GM19328 (cell line): ENCODE data around the gene MUC5AC.

Experiments
- ATAC-seq: cut with Tn5 transposase; IDR thresholded peaks from one replicate; pipeline ENCODE4 v1.9.1; 2021; ENCODE audit warnings: mild to moderate bottlenecking, moderate library complexity; ENCODE audit not compliant: unreplicated experiment

The MUC5AC gene

DNA sequence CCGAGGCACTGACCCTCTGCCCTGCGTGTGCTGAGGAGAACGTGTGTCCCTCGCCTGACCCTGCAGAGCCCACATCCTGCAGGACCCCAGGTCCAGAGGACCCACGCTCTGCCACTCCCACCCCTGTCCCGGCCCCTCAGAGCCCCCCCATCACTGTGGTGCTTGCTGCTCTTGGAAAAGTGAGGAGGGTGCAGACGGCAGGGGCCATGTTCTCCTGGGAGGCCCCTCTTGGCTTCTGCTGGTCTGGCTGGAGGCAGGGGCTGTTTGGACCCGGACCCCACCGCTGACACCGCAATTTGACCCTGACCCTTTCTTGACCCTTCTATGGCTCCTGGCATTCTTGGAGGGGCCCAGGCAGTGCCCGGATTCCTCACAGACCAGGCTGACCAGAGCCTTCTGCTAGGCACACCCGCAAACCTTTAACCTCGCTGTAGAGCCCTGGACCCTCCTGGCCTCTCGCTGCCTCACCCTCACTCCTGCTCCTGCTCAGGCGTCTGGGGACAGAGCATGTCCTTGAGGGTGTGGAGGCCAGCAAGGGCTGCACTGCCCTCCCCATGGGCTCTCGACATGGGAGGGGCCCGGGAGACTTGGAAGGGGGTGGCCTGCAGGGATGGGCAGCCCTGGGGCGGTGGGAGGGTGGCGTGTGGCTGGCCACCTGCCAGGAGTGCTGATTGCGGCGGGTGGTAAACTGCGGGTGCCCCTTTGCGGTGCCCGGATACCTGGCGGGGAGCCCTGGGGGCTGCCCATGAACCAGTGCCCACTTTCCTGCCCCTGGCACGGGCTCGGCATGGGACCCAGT lies 37.0 kb upstream of the MUC5AC start:
- no peak for ATAC-seq

DNA sequence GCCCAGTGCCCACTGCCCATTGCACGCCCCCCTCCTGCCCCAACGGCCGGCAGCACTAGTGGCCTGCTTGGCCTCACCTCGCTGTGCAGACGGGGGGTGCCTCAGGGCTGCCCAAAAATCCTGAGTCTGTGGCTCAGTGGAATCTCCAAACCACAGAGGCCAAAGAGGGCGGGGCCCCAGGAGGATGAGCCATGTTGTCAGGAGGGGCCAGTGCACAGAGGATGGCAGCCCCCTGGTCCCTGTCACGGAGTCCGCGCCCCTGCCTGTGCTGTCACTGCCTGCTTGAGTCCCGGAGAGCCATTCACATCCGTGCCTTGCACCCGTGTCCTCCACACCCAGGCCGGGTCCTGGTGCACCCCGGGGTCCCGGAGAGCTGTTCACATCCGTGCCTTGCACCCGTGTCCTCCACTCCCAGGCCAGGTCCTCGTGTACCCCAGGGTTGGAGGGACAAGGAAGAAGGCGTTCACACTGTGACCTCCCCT lies 36.4 kb upstream of the MUC5AC start:
- no peak for ATAC-seq

DNA sequence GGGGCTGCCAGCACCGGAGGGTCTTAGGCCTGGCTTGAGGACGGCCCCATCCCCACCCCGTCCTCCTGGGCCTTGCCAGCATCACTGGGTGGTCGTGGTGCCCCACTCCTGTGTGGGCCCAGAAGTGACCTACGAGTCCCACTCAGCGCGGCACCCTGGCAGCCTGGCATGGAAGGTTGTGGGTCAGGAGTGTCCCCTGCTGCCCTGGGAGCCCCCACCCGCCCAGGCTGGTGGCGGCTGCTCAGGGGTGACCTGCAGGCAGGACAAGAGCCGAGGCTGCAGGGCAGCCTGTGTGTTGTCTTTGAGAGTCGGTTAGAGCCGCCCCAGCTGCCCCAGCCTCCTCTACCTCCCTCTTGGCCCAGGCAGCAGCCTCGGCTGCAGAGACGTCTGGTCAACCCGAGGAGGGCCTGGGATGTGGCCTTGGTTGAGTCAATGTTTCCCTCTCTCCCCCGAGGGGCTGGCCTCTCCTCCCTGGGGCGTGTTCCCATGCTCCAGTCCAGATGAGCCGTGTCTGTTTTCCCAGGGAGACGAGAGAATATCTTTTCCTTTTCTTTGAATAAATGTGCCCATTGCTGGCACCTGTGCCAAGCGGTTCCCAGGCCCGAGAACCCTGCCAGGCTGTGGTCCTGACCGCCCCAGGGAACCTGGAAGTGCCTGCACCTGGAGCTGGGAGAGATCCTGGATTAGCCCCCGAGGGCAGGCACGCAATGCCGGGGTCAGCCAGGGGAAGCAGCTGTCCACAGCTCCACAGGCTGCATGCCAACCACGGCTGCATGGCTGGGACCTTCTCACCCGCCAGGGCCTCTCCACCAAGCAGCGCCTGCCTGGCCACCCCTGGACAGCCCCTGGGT lies 35.7 kb upstream of the MUC5AC start:
- ATAC-seq: no peak

DNA sequence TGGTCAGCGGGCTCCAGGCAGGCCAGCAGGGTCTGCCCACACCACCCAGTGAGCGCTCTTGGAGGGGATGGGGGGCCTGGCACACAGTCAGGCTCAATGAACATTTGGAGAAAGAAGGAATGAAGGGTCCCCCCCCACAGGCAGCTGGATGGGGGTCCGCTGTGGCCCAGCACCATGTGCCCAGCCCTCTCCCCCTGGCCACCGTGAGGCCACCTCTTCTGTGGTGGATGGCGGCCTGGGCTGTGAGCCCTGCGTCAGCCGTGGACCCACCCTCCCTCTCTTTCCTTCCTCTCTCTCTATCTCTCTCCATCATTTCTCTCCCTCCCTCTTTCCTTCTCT lies 35.1 kb upstream of the MUC5AC start:
- ATAC-seq: no peak

DNA sequence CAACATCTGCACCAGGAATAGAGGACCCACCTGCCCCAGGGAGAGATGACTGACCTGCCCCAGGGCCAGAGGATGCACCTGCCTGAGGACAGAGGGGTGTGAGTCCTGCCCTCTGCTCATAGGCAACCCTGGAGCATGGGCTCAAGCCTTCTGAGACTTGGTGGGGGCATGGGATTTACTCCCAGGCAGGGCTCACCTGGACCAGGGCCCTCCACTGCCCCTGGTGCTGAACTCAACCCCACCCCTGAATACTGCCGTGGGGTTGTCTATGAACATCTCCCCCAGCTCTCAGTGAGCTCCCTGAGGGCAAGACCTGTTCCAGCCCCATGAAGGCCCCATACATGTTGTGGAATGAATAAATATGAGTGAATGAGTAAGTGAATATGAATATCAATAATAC lies 33.8 kb upstream of the MUC5AC start:
- ATAC-seq: no peak

DNA sequence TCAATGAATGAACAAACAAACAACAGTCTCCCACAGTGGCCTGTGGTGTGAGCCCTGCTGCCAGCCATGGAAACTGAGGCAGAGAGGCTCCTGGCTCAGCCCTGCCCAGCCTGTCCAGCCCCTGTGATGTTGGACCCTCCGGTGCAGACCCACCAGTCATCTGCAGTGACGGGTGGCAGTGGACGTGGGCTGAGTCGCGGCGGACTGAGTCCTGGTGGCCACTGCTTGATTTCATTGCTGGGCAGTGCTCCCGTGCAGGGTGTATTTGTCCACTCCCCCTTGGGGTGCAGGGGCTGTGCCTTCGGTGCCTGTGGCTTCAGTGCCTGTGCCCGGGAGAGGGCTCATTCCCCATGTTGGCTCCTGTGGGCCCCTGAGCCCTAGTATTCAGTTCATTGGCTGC lies 31.9 kb upstream of the MUC5AC start:
- ATAC-seq: no peak

DNA sequence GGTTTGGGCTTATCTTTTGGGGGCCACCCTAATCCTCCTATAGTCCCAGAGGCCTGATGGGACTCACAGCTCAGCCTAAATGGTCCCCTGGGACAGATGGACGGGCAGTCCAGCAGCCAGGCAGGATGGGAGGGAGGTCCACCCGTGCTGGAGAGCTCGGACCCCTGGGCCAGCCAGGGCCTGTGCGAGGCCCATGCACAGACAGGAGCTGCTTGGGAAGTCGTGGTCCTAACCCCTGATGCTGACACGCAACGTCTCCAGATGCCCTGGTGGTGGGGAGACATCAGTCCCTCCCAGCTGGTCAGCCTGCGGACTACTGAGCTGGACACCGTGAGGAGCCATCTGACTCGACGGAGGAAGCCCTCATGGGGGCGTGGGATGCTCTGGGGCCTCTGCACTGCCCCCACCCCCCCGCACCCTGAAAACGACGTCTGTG lies 31.2 kb upstream of the MUC5AC start:
- no peak for ATAC-seq

DNA sequence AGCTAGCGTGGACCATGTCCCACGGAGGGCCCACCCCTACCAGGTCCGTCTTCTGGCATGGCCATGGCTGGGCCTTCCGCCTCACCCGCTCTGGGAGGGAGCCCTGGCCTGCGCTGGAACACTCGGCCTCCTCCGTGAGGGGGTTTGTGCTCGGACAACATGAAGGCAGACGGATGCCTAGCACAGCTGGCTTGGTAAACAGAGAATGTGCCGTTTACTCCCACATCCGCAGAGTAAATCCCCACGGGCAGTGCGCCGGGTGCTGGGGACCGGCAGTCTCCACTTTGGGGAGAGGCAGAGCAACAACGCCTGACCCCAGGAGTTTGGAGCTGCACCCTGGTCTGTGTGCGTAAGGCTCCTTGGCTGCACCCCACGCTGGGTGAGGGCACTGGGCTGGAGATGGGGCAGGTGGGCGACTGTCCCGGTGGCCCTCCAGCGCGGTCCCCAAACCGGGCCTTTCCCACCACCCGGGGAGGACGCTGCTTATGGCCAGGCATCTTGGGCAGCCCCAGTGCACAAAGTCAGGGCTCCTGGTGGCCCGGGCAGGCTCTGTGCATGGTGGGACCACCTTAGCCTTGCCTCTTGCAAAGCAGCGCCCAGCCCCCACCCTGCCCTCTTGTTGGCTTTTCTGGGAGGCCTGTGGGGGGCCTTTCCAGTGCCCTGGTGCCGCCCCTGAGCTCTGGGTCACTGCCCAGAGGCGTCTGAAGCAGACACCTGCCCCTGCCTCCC lies 30.7 kb upstream of the MUC5AC start:
- no peak for ATAC-seq

DNA sequence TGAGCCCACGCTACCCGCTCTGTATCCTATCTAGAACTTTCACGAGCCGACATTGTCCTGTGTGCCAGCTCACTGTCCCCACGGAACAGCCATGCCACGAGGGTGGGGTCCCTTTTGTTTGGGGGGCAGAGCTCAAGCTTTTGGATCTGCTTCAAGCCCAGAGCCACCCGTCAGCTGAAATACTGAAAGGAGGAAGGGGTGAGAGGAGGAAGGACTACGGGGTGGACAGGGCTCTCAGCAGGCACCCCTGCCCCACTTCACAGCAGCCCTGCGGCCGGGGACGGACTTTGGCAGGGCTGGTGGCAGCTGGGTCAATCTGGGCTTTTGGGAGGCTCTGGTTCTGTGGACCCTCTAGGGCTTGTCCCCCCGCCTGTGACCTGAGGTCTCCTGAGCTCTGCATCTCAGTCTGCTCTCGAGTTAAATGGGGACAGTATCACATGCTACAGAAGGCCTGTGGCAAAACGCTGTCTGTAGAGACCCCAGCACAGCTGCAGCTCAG lies 30.0 kb upstream of the MUC5AC start:
- ATAC-seq: no peak

DNA sequence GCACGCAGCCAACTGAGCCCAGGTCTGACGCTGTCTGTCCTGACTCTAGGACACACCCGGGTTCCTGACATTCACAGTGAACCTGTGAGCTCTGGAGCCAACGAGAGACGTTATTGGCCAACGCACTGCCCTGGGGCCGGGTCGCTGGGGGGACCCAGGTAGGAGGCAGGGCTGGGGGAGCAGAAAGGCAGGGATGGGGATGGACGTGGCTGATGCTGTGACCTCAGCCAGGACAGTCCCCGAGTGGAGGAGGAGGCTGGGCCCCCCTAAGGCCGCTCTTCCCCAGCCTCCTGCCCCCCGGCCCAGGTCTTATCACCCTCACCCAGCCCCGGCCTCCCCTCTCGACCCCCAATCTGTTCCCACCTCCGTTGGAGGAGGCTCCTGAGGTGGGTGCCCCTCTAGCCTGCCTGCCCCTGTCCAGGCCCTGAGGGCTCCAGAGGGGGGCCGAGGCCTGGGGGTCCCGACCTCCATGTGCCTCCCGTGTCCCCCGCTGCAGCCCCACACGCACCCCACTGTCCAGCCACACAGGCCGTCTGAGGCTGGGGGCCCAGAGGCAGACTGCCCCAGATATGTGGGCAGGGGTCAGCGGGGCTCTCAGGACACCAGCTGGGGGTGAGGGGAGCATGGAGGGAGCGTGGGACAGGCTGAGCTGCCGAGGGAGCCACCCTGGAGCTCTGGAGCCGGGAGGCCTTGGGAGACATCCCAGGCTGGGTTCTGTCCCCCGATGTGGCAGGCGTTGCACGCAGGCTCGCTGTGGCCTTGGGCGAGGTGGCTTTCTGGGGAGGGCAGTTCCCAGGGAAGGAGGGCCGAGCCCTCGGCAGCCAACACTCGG lies 29.2 kb upstream of the MUC5AC start:
- no peak for ATAC-seq

DNA sequence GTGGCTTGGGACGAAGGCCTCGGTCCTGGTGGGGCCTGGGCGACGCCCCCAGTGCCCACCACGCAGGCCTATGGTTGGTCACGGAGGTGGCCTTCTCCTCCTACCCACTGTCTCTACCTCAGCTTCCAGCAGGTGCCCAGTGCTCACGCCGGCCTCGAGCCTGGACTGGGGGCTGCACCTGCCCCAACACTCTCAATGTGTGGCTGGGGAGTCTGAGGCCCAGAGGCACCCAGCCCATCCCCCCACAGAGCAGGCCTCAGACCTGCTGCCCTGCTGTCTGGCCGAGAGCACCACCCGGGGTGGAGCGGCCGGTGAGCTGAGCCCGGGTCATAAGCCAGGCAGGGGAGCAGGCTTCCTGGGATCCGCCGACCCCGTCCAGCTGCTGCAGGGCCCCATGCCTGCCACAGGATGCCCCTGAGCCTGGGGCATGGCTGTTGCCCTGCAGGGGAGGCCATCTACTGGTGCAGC lies 28.6 kb upstream of the MUC5AC start:
- no peak for ATAC-seq

DNA sequence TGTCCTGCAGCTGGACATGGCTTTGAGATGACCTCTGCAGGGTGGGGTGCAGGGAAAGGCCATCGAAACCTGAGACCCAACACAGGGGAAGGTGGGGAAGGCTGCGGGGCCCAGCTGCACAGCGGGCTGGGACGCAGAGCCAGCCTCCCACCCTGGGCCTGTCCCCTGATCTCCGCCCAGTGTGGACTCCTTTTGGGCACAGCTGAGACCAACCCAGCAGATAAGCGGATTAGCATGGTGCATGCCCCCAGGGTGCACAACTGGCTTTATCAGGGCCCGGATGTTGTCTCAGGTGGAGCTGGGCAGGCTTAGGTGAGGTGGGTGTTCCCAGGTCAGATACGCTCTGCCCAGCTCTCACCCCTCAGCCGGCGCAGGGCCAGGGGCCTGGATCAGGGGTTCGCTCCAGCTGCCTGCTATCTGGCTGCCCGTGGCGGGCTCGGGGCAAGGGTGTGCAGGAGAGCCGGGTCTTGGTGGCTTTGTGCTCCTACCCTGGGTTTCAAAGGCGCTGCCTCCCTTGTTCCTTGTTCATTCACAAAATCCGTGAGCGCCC lies 28.1 kb upstream of the MUC5AC start:
- no peak for ATAC-seq

DNA sequence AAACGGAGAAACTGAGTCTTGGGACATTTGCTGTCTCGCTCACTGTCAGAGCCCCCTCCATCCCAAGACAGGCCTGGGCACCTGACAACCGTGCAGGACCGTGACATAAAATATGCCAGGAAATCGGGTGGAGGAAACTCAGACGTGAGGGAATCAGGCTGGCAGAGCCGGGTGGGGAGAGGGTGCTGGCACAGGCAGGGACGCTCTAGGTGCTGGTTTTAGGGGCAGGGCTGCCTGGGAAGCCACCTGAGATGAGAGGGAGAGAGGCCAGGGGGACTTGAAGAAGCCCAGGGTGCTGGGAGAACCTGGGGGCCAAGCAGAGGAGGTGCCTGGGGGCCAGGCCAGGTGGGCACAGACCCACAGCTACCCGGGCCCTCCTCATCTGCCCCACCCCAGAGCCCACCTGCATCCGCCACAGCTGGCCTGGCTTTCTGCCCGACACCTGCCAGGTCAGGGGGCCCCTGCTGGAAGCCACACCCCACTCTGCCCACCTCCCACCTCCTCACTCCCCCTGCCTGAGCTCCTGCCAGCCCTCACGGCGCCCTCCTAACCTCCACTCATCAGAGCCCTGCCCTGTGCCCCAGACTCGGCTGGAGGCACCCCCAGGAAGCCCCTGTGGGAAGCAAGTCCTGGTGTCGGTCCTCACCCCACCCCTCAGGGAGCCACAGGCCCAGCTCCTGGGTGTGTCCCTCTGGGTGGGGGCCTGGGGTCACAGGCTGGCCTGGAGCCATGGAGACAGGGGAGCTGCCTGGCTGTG lies 27.3 kb upstream of the MUC5AC start:
- ATAC-seq: no peak

DNA sequence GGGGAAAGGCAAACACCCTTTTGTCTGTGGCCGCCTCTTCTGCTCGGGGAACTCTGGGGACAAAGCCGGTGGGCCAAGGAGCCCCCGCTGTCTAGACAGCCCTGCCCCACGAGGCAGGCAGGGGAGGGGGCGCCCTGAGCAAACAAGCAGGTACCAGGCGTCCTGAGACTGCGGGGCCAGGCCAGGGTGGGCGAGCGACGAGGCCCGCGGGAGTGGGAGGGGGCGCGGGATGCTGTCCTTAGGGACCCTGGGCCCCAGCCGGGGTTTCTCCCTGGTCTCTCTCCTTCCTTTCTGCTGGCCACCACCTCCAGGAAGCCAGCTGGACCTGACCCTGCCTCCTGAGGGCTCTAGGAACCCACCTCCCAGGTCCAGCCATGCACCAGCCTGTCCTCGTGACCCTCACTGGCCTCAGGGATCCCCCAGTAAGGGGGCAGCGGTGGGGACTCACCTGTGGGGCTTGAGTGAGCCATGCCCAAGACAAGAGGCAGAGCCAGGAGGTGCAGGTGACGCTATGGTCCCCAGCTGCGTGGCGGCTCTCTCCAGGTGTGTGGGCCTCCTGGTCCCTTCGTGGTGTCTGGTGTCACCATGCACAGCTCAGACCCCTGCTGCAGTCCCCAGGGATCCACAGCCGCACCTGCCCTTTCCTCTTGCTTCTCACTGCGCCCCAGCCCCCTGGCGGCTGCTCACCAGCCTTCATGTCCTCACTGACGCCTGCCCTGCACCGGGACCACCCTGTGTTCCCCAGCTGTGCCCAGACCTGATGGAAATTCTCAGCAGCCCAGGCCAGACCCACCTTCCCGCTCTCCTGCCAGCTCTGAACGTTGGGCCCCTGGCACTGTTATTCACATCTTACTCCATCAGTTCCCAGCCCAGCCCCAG lies 26.5 kb upstream of the MUC5AC start:
- no peak for ATAC-seq

DNA sequence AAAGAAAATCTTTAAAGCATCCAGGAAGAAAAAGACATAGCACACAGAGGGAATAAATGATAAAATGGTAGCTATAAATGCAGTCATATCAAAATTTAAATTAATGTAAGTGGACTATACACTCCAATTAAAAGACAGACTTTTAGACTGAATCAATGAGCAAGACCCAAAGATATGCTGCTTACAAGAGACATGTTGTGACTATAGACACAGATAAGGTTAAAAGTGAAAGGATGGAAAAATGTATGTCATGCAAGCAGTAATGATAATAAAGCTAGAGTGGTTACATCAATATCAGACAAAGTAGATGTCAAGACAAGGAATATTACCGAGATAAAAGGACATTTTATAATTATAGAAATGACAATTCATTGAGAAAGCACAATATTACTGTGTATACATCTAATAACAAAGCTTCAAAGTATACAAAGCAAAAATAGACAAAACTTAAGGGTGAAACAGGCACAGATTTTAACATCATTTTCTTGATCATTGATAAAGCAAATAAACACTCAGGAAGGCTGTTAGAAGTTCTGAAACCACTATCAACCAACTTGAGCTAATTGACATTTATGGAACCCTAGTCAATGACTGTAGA lies 22.8 kb upstream of the MUC5AC start:
- no peak for ATAC-seq

DNA sequence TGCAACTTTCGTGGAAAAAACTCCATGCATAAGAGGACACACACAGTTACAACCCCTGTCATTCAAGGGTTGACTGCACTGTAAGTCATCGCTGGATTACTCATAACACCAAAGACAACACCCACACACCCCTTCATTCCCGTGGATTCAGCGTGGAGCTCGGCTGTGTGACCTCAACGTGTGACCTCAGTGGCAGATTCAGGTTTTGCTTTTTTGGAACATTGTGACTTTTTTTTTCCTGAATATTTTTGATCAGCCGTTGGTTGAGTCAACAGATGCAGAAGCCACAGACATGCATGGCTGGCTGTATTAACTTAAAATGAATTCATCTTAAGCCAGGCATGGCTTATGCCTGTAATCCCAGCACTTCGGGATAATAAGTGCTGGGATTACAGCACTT lies 19.7 kb upstream of the MUC5AC start:
- no peak for ATAC-seq

DNA sequence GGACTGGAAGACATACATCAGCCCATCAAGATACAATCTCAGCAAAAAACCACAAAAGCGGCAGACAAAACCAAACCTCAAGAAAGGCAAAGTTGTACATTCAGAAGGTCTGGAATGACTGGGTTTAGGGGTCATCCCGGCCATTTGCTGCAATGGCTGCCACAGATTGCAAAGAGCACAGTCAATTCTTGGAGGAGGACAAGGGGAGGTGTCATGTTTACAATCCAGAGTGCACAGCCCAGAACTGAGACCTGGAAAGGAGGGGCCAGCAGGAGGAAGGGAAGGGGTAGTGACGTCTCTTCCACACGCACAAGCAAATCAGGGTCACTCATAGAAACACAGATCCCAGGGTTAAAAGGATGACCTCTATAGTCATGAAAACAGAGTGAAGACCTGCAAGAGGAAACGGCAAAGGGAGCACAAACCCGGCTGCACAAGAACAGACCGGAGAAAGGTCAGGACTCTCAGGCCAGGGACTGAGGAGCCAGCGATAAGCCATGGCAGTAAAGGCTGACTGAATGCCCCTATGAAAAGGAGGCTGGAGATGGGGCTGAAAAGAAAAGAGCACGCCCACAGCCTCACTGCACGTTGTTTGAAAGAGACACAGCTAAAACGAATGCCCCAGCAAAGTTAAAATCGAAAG lies 18.2 kb upstream of the MUC5AC start:
- ATAC-seq: no peak
